Measurements from ENCODE around the gene RELCH.

DNA sequence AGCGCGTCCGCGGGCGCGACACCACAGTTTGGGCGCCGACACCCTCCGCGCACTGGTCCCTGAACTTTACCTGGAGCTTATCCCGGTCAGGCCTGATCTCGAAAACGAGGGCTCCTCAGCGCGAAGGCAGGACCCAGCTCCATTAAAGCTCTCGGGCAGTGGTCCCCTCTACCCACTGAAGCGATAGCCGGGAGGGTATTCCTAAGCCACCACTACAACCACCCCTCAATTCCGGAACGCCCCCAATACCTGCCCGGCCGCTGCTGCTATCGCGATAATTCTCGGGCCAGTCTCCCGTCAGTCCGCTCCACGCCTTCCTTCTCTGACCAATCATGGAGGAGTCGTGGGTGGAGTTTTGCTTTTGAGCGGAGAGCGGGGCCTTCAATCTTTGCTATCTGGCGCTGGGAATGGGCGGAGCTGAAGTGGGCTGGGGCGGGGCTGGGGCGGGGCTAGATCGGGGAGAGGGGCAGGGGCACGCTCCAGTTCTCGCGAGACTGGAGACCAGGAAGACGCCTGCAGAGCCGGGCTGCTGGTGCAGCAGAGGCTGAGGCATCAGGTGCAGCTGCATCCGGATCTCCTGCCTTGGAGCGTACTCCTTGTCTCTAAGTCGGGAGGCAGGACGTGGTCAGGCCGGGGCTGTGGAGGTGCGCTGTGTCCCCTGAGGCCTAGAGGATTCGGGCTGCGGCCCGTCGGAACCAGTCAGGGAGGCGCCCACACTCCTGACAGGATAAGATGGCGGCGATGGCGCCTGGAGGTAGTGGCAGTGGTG lies at the start of gene RELCH, which contains the start of gene PIGN:
- no peak for TF ChIP-seq EZH2 (IDR thresholded peaks at IDR 0.05; ENCODE audit: insufficient read depth, poor library complexity, severe bottlenecking)
- TF ChIP-seq EZH2phosphoT487 (IDR thresholded peaks at IDR 0.05; ENCODE audit: insufficient read depth, low read depth) = no peak
